Measurements from ENCODE around the gene PPP1R15A. TPM values are rescaled to one million over a fixed set of nuclear protein-coding genes. Genes with fewer than 3 reads are reported as not detected.
"Not testable (repeated sequence)": the region's sequence is repeated elsewhere in the genome, so short reads cannot be mapped to it uniquely, and the experiment has no call there.

The PPP1R15A gene
- total RNA-seq, 1 donor from 2014 or later = 80.9 TPM

DNA sequence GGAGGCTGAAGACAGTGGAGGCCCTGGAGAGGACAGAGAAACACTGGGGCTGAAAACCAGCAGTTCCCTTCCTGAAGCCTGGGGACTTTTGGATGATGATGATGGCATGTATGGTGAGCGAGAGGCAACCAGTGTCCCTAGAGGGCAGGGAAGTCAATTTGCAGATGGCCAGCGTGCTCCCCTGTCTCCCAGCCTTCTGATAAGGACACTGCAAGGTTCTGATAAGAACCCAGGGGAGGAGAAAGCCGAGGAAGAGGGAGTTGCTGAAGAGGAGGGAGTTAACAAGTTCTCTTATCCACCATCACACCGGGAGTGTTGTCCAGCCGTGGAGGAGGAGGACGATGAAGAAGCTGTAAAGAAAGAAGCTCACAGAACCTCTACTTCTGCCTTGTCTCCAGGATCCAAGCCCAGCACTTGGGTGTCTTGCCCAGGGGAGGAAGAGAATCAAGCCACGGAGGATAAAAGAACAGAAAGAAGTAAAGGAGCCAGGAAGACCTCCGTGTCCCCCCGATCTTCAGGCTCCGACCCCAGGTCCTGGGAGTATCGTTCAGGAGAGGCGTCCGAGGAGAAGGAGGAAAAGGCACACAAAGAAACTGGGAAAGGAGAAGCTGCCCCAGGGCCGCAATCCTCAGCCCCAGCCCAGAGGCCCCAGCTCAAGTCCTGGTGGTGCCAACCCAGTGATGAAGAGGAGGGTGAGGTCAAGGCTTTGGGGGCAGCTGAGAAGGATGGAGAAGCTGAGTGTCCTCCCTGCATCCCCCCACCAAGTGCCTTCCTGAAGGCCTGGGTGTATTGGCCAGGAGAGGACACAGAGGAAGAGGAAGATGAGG, 1.5 kb downstream of the PPP1R15A start:
- TF ChIP-seq, protein P1, sequence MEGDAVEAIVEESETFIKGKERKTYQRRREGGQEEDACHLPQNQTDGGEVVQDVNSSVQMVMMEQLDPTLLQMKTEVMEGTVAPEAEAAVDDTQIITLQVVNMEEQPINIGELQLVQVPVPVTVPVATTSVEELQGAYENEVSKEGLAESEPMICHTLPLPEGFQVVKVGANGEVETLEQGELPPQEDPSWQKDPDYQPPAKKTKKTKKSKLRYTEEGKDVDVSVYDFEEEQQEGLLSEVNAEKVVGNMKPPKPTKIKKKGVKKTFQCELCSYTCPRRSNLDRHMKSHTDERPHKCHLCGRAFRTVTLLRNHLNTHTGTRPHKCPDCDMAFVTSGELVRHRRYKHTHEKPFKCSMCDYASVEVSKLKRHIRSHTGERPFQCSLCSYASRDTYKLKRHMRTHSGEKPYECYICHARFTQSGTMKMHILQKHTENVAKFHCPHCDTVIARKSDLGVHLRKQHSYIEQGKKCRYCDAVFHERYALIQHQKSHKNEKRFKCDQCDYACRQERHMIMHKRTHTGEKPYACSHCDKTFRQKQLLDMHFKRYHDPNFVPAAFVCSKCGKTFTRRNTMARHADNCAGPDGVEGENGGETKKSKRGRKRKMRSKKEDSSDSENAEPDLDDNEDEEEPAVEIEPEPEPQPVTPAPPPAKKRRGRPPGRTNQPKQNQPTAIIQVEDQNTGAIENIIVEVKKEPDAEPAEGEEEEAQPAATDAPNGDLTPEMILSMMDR (IDR thresholded peaks at IDR 0.05) = no peak
- intact Hi-C loops (cut with DNase I) = no loop called here
- H3K36me3 ChIP-seq = peaks cover 49% of the 10 kb centered on the region

DNA sequence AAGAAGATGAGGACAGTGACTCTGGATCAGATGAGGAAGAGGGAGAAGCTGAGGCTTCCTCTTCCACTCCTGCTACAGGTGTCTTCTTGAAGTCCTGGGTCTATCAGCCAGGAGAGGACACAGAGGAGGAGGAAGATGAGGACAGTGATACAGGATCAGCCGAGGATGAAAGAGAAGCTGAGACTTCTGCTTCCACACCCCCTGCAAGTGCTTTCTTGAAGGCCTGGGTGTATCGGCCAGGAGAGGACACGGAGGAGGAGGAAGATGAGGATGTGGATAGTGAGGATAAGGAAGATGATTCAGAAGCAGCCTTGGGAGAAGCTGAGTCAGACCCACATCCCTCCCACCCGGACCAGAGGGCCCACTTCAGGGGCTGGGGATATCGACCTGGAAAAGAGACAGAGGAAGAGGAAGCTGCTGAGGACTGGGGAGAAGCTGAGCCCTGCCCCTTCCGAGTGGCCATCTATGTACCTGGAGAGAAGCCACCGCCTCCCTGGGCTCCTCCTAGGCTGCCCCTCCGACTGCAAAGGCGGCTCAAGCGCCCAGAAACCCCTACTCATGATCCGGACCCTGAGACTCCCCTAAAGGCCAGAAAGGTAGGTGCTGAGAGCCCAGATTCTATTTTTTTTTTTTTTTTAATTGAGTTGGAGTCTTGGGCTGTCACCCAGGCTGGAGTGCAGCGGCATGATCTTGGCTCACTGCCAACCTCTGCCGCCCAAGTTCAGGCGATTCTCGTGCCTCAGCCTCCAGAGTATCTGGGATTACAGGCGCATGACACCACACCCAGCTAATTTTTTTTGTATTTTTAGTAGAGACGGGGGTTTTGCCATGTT, 2.3 kb downstream of the PPP1R15A start:
- H3K4me3 ChIP-seq = peak overlapping the region; percentile 97
- intact Hi-C loops (cut with DNase I) = no loop called here
- H3K9me3 ChIP-seq = no peaks in the 10 kb centered on the region
- ATAC-seq (peak; percentile 0), DNase-seq (no peak)
- no peaks in the 10 kb centered on the region for H3K27me3 ChIP-seq
- peak overlapping the region; percentile 100 for H3K27ac ChIP-seq
- TF ChIP-seq, protein P1 (IDR thresholded peaks at IDR 0.05) = no peak
- H3K4me1 ChIP-seq = peaks cover 39% of the 10 kb centered on the region
- H3K36me3 ChIP-seq = peaks cover 49% of the 10 kb centered on the region

More for the DNA sequence above, 1.5 kb downstream of the PPP1R15A start:
- no peak for ATAC-seq
- Histone ChIP-seq H3K4me1 (peaks cover 34% of the 10 kb centered on the region), H3K27me3 (no peaks in the 10 kb centered on the region), H3K4me3 (peak overlapping the region; percentile 97), H3K27ac (peak overlapping the region; percentile 100), H3K9me3 (no peaks in the 10 kb centered on the region)
- DNase-seq = no peak

DNA sequence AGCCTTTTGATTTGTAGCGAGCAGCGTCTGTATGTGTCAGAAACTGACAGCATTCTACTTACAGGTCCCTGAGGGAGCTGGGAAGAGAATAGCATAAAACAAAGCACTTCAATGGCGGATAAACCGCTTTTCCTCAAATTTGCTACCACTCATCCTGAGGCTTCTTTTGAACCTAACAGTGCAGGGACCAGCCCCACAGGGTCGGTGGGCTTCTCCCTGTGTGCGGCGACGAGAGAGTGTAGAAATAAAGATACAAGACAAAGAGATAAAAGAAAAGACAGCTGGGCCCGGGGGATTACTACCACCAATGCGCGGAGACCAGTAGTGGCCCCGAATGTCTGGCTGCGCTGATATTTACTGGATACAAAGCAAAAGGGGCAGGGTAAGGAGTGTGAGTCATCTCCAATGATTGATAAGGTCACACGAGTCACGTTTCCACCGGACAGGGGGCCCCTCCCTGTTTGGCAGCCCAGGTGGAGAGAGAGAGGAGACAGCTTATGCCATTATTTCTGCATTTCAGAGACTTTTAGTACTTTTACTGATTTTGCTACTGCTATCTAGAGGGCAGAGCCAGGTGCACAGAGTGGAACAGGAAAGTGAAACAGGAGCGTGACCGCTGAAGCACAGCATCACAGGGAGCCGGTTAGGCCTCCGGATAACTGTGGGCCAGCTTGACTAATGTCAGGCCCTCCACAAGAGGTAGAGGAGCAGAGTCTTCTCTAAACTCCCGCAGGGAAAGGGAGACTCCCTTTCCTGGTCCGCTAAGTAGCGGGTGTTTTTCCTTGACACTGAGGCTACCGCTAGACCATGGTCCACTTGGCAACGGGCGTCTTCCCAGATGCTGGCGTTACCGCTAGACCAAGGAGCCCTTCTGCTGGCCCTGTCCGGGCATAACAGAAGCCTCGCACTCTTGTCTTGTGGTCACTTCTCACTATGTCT, 4.1 kb downstream of the PPP1R15A start:
- peak overlapping the region; percentile 97 for H3K4me3 ChIP-seq
- ATAC-seq = not testable (repeated sequence)

DNA sequence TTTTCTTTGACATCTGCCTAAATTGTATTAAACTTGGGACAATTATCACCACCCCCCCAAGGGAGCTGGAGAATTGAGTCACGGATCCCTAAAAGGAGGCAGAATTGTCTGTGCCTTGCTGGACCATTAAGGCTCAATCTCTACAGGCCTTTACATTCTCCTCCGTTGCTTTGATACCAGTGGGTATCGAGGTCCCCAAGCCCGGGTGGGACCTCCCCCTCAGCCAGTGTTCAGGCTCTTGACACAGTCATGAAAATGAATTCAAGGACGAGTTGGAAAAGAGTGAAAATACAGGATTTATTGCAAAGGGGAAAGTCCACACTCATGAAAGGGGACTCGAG, 5.6 kb downstream of the PPP1R15A start:
- Histone ChIP-seq H3K4me3 (no peak overlapping the region), H3K4me1 (peaks cover 45% of the 10 kb centered on the region), H3K27me3 (no peaks in the 10 kb centered on the region), H3K36me3 (peaks cover 49% of the 10 kb centered on the region), H3K27ac (peak overlapping the region; percentile 44), H3K9me3 (no peaks in the 10 kb centered on the region)
- no peak for ATAC-seq
- intact Hi-C loops (cut with DNase I) = no loop called here
- no peak for DNase-seq
- TF ChIP-seq, protein P1 (IDR thresholded peaks at IDR 0.05) = no peak

More for the DNA sequence above, 4.1 kb downstream of the PPP1R15A start:
- H3K27ac ChIP-seq = peak overlapping the region; percentile 100
- H3K9me3 ChIP-seq; DNase-seq; intact Hi-C loops (cut with DNase I); H3K27me3 ChIP-seq: not testable (repeated sequence)
- H3K36me3 ChIP-seq = peaks cover 49% of the 10 kb centered on the region
- peaks cover 45% of the 10 kb centered on the region for H3K4me1 ChIP-seq

DNA sequence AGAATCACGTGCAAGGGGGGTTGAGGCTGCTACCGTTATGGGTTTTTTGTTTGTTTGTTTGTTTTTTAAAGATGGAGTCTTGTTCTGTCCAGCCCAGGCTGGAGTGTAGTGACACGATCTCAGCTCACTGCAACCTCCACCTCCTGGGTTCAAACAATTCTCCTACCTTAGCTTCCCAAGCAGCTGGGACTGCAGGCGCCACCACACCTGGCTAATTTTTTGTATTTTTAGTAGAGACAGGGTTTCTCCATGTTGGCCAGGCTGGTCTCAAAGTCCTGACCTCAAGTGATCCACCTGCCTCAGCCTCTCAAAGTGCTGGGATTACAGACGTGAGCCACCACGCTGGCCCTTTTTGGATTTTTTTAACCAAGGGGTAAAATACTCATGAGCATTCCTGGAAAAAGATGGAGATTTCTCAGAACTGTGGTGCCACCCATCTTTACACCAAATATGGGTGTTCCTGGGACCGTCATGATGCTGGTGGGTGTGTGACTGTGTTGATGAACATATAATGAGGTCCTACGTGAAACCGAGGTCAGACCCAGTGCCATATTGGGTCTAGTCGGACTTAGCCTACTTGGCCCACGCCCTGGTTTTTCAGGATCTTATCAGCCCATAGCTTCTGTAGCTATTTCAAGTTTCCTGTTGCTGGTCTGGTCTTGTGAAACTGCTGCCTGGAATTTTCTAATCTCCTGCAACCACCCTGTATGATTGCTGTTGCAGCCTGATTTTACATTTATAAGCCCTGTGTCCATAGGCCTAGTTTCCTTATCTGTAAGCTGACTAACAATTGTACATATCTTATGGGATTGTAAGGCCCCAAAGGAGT, 6.2 kb downstream of the PPP1R15A start:
- DNase-seq (no peak), ATAC-seq (peak; percentile 64)
- H3K27ac ChIP-seq = peak overlapping the region; percentile 44
- intact Hi-C loops (cut with DNase I) = no loop called here
- peaks cover 45% of the 10 kb centered on the region for H3K36me3 ChIP-seq
- H3K9me3 ChIP-seq = no peaks in the 10 kb centered on the region
- H3K4me3 ChIP-seq = no peak overlapping the region
- TF ChIP-seq, protein P1 (IDR thresholded peaks at IDR 0.05) = no peak
- no peaks in the 10 kb centered on the region for H3K27me3 ChIP-seq
- H3K4me1 ChIP-seq = peaks cover 43% of the 10 kb centered on the region
